ENCODE measurements around the gene TYK2. TPM values are rescaled to one million over a fixed set of nuclear protein-coding genes. Genes with fewer than 3 reads are reported as not detected.

The TYK2 gene
- total RNA-seq, 1 experiment from 2014 or later: 66.4 TPM

DNA sequence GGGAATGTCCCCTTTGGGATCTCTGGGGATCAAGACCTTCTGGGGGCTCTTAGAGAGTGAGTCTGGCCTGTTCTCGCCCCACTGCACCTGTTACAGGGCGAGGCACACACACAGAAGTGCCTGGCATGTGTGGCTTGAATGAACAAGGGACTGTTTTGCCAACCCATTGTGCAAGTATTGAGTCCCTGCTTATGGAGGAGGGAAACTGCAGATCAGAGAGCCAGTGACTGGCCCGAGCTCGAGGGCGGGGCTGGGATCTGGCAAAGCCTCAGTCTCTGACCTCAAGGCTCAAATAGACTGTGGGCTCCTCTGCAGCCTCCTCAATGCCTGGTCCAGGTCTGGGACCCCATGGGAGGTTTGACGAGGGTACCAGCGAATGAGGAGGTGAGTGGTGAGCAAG lies 52.6 kb downstream of the TYK2 start:
- CTCF ChIA-PET: no interaction called here
- Mint-ChIP-seq H3K36me3 (peaks cover 37% of the 10 kb centered on the region), H3K27me3 (ENCODE audit: low read depth) (no peaks in the 10 kb centered on the region), H3K4me1 (peaks cover 8% of the 10 kb centered on the region), H3K4me3 (no peak overlapping the region), H3K9me3 (no peaks in the 10 kb centered on the region), H3K27ac (no peak overlapping the region)
- ATAC-seq (no peak), DNase-seq (ENCODE audit: low spot score) (no peak)
- POLR2A ChIA-PET: no interaction called here
- TF ChIP-seq, protein P1, sequence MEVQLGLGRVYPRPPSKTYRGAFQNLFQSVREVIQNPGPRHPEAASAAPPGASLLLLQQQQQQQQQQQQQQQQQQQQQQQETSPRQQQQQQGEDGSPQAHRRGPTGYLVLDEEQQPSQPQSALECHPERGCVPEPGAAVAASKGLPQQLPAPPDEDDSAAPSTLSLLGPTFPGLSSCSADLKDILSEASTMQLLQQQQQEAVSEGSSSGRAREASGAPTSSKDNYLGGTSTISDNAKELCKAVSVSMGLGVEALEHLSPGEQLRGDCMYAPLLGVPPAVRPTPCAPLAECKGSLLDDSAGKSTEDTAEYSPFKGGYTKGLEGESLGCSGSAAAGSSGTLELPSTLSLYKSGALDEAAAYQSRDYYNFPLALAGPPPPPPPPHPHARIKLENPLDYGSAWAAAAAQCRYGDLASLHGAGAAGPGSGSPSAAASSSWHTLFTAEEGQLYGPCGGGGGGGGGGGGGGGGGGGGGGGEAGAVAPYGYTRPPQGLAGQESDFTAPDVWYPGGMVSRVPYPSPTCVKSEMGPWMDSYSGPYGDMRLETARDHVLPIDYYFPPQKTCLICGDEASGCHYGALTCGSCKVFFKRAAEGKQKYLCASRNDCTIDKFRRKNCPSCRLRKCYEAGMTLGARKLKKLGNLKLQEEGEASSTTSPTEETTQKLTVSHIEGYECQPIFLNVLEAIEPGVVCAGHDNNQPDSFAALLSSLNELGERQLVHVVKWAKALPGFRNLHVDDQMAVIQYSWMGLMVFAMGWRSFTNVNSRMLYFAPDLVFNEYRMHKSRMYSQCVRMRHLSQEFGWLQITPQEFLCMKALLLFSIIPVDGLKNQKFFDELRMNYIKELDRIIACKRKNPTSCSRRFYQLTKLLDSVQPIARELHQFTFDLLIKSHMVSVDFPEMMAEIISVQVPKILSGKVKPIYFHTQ (CRISPR knock-in tag; IDR thresholded peaks at IDR 0.05): no peak
- TF ChIP-seq, protein P2, sequence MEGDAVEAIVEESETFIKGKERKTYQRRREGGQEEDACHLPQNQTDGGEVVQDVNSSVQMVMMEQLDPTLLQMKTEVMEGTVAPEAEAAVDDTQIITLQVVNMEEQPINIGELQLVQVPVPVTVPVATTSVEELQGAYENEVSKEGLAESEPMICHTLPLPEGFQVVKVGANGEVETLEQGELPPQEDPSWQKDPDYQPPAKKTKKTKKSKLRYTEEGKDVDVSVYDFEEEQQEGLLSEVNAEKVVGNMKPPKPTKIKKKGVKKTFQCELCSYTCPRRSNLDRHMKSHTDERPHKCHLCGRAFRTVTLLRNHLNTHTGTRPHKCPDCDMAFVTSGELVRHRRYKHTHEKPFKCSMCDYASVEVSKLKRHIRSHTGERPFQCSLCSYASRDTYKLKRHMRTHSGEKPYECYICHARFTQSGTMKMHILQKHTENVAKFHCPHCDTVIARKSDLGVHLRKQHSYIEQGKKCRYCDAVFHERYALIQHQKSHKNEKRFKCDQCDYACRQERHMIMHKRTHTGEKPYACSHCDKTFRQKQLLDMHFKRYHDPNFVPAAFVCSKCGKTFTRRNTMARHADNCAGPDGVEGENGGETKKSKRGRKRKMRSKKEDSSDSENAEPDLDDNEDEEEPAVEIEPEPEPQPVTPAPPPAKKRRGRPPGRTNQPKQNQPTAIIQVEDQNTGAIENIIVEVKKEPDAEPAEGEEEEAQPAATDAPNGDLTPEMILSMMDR (IDR thresholded peaks at IDR 0.05): no peak
- TF ChIP-seq ZNF416 (CRISPR knock-in tag; IDR thresholded peaks at IDR 0.05): no peak

DNA sequence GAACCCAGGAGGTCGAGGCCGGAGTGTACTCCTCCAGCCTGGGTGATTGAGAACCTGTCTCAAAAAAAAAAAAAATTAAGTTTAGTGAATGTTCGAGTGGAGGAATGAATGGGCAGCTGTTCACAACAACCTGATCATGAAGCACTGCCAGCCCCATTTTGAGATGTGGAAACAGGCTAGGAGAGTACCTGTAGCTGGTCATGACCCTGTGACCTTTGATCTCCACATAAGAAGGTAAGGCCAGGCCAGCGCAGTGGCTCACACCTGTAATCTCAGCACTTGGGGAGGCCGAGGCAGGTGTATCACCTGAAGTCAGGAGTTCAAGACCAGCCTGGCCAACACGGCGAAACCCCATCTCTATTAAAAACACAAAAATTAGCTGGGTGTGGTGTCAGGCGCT lies 54.6 kb downstream of the TYK2 start:
- ATAC-seq (no peak), DNase-seq (ENCODE audit: low spot score) (no peak)
- ChIA-PET CTCF (no interaction called here), POLR2A (no interaction called here)
- TF ChIP-seq TEAD1 (CRISPR knock-in tag; IDR thresholded peaks at IDR 0.05) (no peak), ZNF416 (CRISPR knock-in tag; IDR thresholded peaks at IDR 0.05) (no peak), TP53 (CRISPR knock-in tag; IDR thresholded peaks at IDR 0.05) (no peak), MXD4 (CRISPR knock-in tag; IDR thresholded peaks at IDR 0.05; ENCODE audit: borderline replicate concordance) (no peak), SP1 (CRISPR knock-in tag; conservative IDR thresholded peaks at IDR 0.05) (no peak), NR1H2 (CRISPR knock-in tag; IDR thresholded peaks at IDR 0.05) (no peak)
- TF ChIP-seq, protein P3, sequence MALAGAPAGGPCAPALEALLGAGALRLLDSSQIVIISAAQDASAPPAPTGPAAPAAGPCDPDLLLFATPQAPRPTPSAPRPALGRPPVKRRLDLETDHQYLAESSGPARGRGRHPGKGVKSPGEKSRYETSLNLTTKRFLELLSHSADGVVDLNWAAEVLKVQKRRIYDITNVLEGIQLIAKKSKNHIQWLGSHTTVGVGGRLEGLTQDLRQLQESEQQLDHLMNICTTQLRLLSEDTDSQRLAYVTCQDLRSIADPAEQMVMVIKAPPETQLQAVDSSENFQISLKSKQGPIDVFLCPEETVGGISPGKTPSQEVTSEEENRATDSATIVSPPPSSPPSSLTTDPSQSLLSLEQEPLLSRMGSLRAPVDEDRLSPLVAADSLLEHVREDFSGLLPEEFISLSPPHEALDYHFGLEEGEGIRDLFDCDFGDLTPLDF (CRISPR knock-in tag; IDR thresholded peaks at IDR 0.05): no peak
- TF ChIP-seq, protein P4, sequence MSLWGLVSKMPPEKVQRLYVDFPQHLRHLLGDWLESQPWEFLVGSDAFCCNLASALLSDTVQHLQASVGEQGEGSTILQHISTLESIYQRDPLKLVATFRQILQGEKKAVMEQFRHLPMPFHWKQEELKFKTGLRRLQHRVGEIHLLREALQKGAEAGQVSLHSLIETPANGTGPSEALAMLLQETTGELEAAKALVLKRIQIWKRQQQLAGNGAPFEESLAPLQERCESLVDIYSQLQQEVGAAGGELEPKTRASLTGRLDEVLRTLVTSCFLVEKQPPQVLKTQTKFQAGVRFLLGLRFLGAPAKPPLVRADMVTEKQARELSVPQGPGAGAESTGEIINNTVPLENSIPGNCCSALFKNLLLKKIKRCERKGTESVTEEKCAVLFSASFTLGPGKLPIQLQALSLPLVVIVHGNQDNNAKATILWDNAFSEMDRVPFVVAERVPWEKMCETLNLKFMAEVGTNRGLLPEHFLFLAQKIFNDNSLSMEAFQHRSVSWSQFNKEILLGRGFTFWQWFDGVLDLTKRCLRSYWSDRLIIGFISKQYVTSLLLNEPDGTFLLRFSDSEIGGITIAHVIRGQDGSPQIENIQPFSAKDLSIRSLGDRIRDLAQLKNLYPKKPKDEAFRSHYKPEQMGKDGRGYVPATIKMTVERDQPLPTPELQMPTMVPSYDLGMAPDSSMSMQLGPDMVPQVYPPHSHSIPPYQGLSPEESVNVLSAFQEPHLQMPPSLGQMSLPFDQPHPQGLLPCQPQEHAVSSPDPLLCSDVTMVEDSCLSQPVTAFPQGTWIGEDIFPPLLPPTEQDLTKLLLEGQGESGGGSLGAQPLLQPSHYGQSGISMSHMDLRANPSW (CRISPR knock-in tag; conservative IDR thresholded peaks at IDR 0.05; ENCODE audit: low read depth): no peak
- TF ChIP-seq, protein P5, sequence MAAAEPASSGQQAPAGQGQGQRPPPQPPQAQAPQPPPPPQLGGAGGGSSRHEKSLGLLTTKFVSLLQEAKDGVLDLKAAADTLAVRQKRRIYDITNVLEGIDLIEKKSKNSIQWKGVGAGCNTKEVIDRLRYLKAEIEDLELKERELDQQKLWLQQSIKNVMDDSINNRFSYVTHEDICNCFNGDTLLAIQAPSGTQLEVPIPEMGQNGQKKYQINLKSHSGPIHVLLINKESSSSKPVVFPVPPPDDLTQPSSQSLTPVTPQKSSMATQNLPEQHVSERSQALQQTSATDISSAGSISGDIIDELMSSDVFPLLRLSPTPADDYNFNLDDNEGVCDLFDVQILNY (CRISPR knock-in tag; IDR thresholded peaks at IDR 0.05): no peak
- Mint-ChIP-seq H3K36me3 (peaks cover 40% of the 10 kb centered on the region), H3K9me3 (no peaks in the 10 kb centered on the region), H3K4me3 (no peak overlapping the region), H3K27me3 (ENCODE audit: low read depth) (no peaks in the 10 kb centered on the region), H3K4me1 (no peaks in the 10 kb centered on the region), H3K27ac (no peak overlapping the region)
